Prostate gland (tissue), 2 donors: Measurements from ENCODE around the gene TFEC. TPM values are rescaled to one million over a fixed set of nuclear protein-coding genes. Genes with fewer than 3 reads are reported as not detected.
A peak's percentile ranks its signal among the peaks of the same experiment; 100 is the strongest.

Experiments
- DNase-seq: peaks from one replicate; pipeline ENCODE4 v3.0.0-alpha.2; 2019; ENCODE audit warnings: low spot score
- H3K27ac ChIP-seq, 2 donors: fragments of 200-600 bp; sonication (generic); 2 replicates each; pipeline ENCODE4 v1.5.1; 2017 to 2019
- H3K27me3 ChIP-seq: fragments of 200-600 bp; sonication (generic); replicated peaks from 2 replicates; pipeline ENCODE4 v1.5.1; 2019; ENCODE audit not compliant: insufficient read depth
- H3K36me3 ChIP-seq, 2 donors: fragments of 200-600 bp; sonication (generic); 1 replicate in 1 of 2; 2 replicates in 1 of 2; pipeline versions ENCODE4 v1.5.1 to v1.8.1; 2017 to 2019
- H3K4me1 ChIP-seq: fragments of 200-600 bp; sonication (generic); replicated peaks from 2 replicates; pipeline ENCODE4 v1.5.1; 2019
- H3K4me3 ChIP-seq, 2 donors: fragments of 200-600 bp; sonication (generic); 2 replicates each; pipeline ENCODE4 v1.5.1; 2017 to 2019
- H3K9me3 ChIP-seq: fragments of 200-600 bp; sonication (generic); 2 replicates; pipeline ENCODE4 v1.5.1; 2017
- CTCF ChIP-seq, 4 experiments: fragments of 200-600 bp in 2 of 4; fragments of 450-650 bp in 2 of 4; sonication (generic) in 2 of 4; IDR thresholded peaks; 1 replicate in 3 of 4; 2 replicates in 1 of 4; pipeline ENCODE4 v1.5.1; 2016 to 2019; ENCODE audit warnings: antibody characterized with exemption in 4 of 4, mild to moderate bottlenecking in 2 of 4, moderate library complexity in 2 of 4
- POLR2A ChIP-seq: fragments of 450-650 bp; IDR thresholded peaks from one replicate; pipeline ENCODE4 v1.6.1; 2016; ENCODE audit warnings: antibody characterized with exemption, mild to moderate bottlenecking
- POLR2AphosphoS5 ChIP-seq: sonication (generic); formaldehyde crosslinking; IDR thresholded peaks from one replicate; pipeline ENCODE4 v1.6.1; 2017; ENCODE audit warnings: antibody characterized with exemption
- WGBS: methylation state at CpG from one replicate; pipeline ENCODE4 v1.1.5; 2018; 5-methylcytosine and 5-hydroxymethylcytosine counted together
- intact Hi-C: fragments of 100-400 bp; cut with DNase I; formaldehyde crosslinking; loops from one replicate; pipeline ENCODE4 v1.14.2; 2022
- total RNA-seq, 2 donors: library from RNA; depleted of rRNA; stranded (reverse); fragments of >200 nt; gene quantifications; one replicate each; pipeline ENCODE4 v1.1.0, GENCODE V29; 2016

Gene TFEC
- total RNA-seq, 2 donors from 2014 or later, result 0.32 to 0.85 TPM

- no peak for DNase-seq
- Histone ChIP-seq H3K27ac (no peak overlapping the region), H3K4me1 (no peaks in the 10 kb centered on the region), H3K4me3 (no peak overlapping the region), H3K27me3 (no peaks in the 10 kb centered on the region), H3K9me3 (no peaks in the 10 kb centered on the region), H3K36me3 (no peaks in the 10 kb centered on the region)
- WGBS, result 76% methylated on average over 4 of the region's 4 CpGs
- intact Hi-C loops, result no loop called here
- no peak for TF ChIP-seq CTCF (IDR thresholded peaks at IDR 0.05)
- TF ChIP-seq POLR2A, result no peak
Measured at GRCh38 chr7:115997221-115997620, 33.3 kb downstream of the TFEC start.

- Histone ChIP-seq H3K4me3 (no peak overlapping the region), H3K36me3 (no peaks in the 10 kb centered on the region), H3K27ac (no peak overlapping the region), H3K27me3 (no peaks in the 10 kb centered on the region), H3K9me3 (no peaks in the 10 kb centered on the region), H3K4me1 (no peaks in the 10 kb centered on the region)
- intact Hi-C loops, result no loop called here
- TF ChIP-seq POLR2A (no peak), CTCF (IDR thresholded peaks at IDR 0.05) (no peak), POLR2AphosphoS5 (no peak)
- WGBS, result 93% methylated on average over 6 of the region's 6 CpGs
- no peak for DNase-seq
Measured at GRCh38 chr7:115995701-115996100, 34.9 kb downstream of the TFEC start.

GRCh38 chr7:115988401-115988800 lies 42.2 kb downstream of the TFEC start:
- Histone ChIP-seq H3K4me1 (no peaks in the 10 kb centered on the region), H3K9me3 (no peaks in the 10 kb centered on the region), H3K27ac (no peak overlapping the region), H3K27me3 (no peaks in the 10 kb centered on the region), H3K36me3 (no peaks in the 10 kb centered on the region), H3K4me3 (no peak overlapping the region)
- intact Hi-C loops, result no loop called here
- TF ChIP-seq POLR2A (no peak), POLR2AphosphoS5 (no peak), CTCF (IDR thresholded peaks at IDR 0.05) (no peak)
- DNase-seq, result no peak

GRCh38 chr7:115987486-115987885 lies 43.1 kb downstream of the TFEC start:
- H3K4me1 ChIP-seq, result no peaks in the 10 kb centered on the region
- intact Hi-C loops, result no loop called here
- no peak for DNase-seq
- no peak overlapping the region for H3K4me3 ChIP-seq
- no peaks in the 10 kb centered on the region for H3K9me3 ChIP-seq
- no peak overlapping the region for H3K27ac ChIP-seq
- H3K36me3 ChIP-seq, result no peaks in the 10 kb centered on the region
- H3K27me3 ChIP-seq, result no peaks in the 10 kb centered on the region
- TF ChIP-seq POLR2A (no peak), CTCF (IDR thresholded peaks at IDR 0.05) (no peak), POLR2AphosphoS5 (peak; percentile 34)

- Histone ChIP-seq H3K27me3 (no peaks in the 10 kb centered on the region), H3K4me3 (no peak overlapping the region), H3K27ac (no peak overlapping the region), H3K36me3 (no peaks in the 10 kb centered on the region), H3K4me1 (no peaks in the 10 kb centered on the region), H3K9me3 (no peaks in the 10 kb centered on the region)
- intact Hi-C loops, result no loop called here
- TF ChIP-seq POLR2A (no peak), POLR2AphosphoS5 (no peak), CTCF (IDR thresholded peaks at IDR 0.05) (no peak)
- DNase-seq, result no peak
Measured at GRCh38 chr7:115984105-115984504, 46.5 kb downstream of the TFEC start.
